IMR-90 (cell line): ENCODE measurements around the gene PPP1R16B.

ENCODE experiments used
- CTCF ChIP-seq: conservative IDR thresholded peaks from 2 replicates; pipeline ENCODE4 v1.5.1; 2012; ENCODE audit warnings: mild to moderate bottlenecking, low read depth, low read length, improper control_type of control experiment
- MAZ ChIP-seq: IDR thresholded peaks from 2 replicates; pipeline ENCODE4 v1.6.1; 2012; ENCODE audit warnings: low read depth, mild to moderate bottlenecking, low read length, improper control_type of control experiment, moderate library complexity, borderline replicate concordance
- MXI1 ChIP-seq: IDR thresholded peaks from 2 replicates; pipeline ENCODE4 v1.6.1; 2012; ENCODE audit warnings: low read depth, mild to moderate bottlenecking, low read length, moderate library complexity, borderline replicate concordance
- POLR2A ChIP-seq: IDR thresholded peaks from 2 replicates; pipeline ENCODE4 v1.6.1; 2012; ENCODE audit warnings: mild to moderate bottlenecking, low read depth, low read length
- RAD21 ChIP-seq: IDR thresholded peaks from 2 replicates; pipeline ENCODE4 v1.6.1; 2012; ENCODE audit warnings: low read length, improper control_type of control experiment
- RFX5 ChIP-seq: IDR thresholded peaks from 2 replicates; pipeline ENCODE4 v1.8.0; 2012; ENCODE audit warnings: low read depth, mild to moderate bottlenecking, low read length, moderate library complexity

GRCh38 chr20:38861071-38861401 lies 55.5 kb downstream of the PPP1R16B start:
- TF ChIP-seq RAD21: no peak
- TF ChIP-seq POLR2A: no peak
- TF ChIP-seq MAZ: no peak
- TF ChIP-seq CTCF: no peak
- no peak for TF ChIP-seq MXI1
- no peak for TF ChIP-seq RFX5
